Prostate gland (tissue), 2 donors: ENCODE data around the gene DUSP22.

ENCODE experiments used
- POLR2AphosphoS5 ChIP-seq: sonication (generic); formaldehyde crosslinking; IDR thresholded peaks from one replicate; pipeline ENCODE4 v1.6.1; 2017; ENCODE audit warnings: antibody characterized with exemption
- TF ChIP-seq, protein P1 (sequence below), 4 experiments: fragments of 200-600 bp in 2 of 4; fragments of 450-650 bp in 2 of 4; sonication (generic) in 2 of 4; IDR thresholded peaks; 1 replicate in 3 of 4; 2 replicates in 1 of 4; pipeline ENCODE4 v1.5.1; 2016 to 2019; ENCODE audit warnings: antibody characterized with exemption in 4 of 4, mild to moderate bottlenecking in 2 of 4, moderate library complexity in 2 of 4

DNA sequence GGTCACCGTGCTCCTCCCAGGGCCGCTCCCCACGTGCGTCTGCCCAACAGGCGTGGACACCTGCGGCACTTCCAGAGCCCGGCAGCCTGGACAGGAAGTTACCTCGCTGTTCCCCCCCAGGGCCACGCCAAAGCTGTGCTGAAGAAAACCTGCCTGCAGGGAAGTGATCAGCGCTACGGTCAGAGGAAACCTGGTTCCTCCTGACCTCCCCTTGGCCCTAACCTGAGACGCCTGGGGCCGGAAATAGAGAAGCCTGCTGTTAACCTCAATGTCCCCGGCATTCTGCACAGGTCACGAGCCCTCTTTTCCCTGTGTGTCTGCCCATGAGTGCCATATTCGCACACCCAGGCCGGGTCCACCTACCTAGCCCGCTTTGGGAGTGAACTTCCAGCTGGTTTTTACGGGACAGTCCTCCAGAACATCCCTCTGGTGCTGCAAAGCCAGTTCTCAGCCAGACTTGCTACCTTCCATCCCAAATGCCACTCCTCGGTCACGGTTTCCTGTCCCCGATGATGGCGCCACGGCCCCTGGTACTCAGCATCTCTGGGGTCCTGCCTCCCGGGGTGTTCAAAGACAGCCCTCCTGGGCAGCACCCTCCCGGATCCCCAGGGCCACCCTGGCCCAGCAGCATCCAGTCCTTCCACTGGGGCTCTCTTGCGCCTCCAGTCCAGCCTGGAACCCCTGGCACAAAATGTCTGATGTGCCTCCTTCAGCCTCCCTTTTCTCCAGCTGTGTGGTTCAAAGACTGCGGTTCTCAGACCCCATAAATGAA, 87.3 kb downstream of the DUSP22 start:
- TF ChIP-seq, protein P1, sequence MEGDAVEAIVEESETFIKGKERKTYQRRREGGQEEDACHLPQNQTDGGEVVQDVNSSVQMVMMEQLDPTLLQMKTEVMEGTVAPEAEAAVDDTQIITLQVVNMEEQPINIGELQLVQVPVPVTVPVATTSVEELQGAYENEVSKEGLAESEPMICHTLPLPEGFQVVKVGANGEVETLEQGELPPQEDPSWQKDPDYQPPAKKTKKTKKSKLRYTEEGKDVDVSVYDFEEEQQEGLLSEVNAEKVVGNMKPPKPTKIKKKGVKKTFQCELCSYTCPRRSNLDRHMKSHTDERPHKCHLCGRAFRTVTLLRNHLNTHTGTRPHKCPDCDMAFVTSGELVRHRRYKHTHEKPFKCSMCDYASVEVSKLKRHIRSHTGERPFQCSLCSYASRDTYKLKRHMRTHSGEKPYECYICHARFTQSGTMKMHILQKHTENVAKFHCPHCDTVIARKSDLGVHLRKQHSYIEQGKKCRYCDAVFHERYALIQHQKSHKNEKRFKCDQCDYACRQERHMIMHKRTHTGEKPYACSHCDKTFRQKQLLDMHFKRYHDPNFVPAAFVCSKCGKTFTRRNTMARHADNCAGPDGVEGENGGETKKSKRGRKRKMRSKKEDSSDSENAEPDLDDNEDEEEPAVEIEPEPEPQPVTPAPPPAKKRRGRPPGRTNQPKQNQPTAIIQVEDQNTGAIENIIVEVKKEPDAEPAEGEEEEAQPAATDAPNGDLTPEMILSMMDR (IDR thresholded peaks at IDR 0.05): no peak
- no peak for TF ChIP-seq POLR2AphosphoS5
